K562 (cell line): ENCODE results near the gene TESK1. TPM values are rescaled to one million over a fixed set of nuclear protein-coding genes. Genes with fewer than 3 reads are reported as not detected.

Source experiments
- ATF6 ChIP-seq: sonication (generic); formaldehyde crosslinking; IDR thresholded peaks from 2 replicates; pipeline ENCODE4 v1.4.0; 2020; ENCODE audit warnings: mild to moderate bottlenecking, missing genetic modification reagents
- C11orf30 ChIP-seq: fragments of 450-650 bp; IDR thresholded peaks from 2 replicates; pipeline ENCODE4 v1.6.1; 2016; ENCODE audit warnings: low read depth, mild to moderate bottlenecking
- GABPB2 ChIP-seq: fragments of 250-450 bp; sonication (Bioruptor Pico); conservative IDR thresholded peaks from 2 replicates; pipeline ENCODE4 v1.5.1; 2021; ENCODE audit warnings: mild to moderate bottlenecking
- GTF3C2 ChIP-seq: IDR thresholded peaks from 3 replicates; pipeline ENCODE4 v1.6.1; 2011; ENCODE audit warnings: borderline replicate concordance, mild to moderate bottlenecking, moderate library complexity; ENCODE audit not compliant: insufficient read length; ENCODE audit errors: extremely low read depth
- RFX1 ChIP-seq: fragments of 450-650 bp; IDR thresholded peaks from 2 replicates; pipeline ENCODE4 v1.6.1; 2016; ENCODE audit warnings: mild to moderate bottlenecking, moderate library complexity
- ZNF316 ChIP-seq: fragments of 450-650 bp; IDR thresholded peaks from 2 replicates; pipeline ENCODE4 v1.6.1; 2016
- ZNF586 ChIP-seq: fragments of 450-650 bp; formaldehyde crosslinking; conservative IDR thresholded peaks from 2 replicates; pipeline ENCODE4 v1.4.0; 2020; ENCODE audit warnings: mild to moderate bottlenecking, moderate library complexity
- ZNF696 ChIP-seq: fragments of 250-450 bp; sonication (Bioruptor Pico); conservative IDR thresholded peaks from 2 replicates; pipeline ENCODE4 v1.4.0; 2020; ENCODE audit warnings: mild to moderate bottlenecking, moderate library complexity
- ZNF699 ChIP-seq: fragments of 250-450 bp; sonication (Bioruptor Pico); IDR thresholded peaks from 2 replicates; pipeline ENCODE4 v1.8.0; 2021; ENCODE audit warnings: mild to moderate bottlenecking, moderate library complexity; ENCODE audit not compliant: insufficient replicate concordance
- polyA plus RNA-seq, 8 experiments: library from polyadenylated mRNA; depleted of rRNA in 4 of 8; stranded (reverse) in 5 of 8; unstranded in 3 of 8; fragments of >200 nt; fragmentation: Nextera tagmentation in 2 of 8; fragmentation: Illumina TruSeq in 1 of 8; extraction: Ambion mirVana in 2 of 8; extraction: Trizol in 1 of 8; gene quantifications; 2 replicates each; pipeline versions ENCODE4 v1.2.1 to v1.2.3, GENCODE V29; 2011 to 2014; ENCODE audit warnings: inconsistent platforms in 1 of 8, missing spikeins in 1 of 8
- total RNA-seq, 7 experiments: library from RNA; depleted of rRNA in 6 of 7; stranded (reverse); fragments of >200 nt in 6 of 7; fragmentation: Illumina TruSeq in 2 of 7; extraction: Trizol in 2 of 7; gene quantifications; 2 replicates each; pipeline versions ENCODE4 v1.2.1 to v1.2.3, GENCODE V29; 2011 to 2021; ENCODE audit warnings: low replicate concordance in 1 of 7
- TF ChIP-seq, protein P1 (sequence below): fragments of 450-650 bp; IDR thresholded peaks from 2 replicates; pipeline ENCODE4 v1.6.1; 2018; ENCODE audit not compliant: partially characterized antibody
- TF ChIP-seq, protein P2 (sequence below): sonication (generic); formaldehyde crosslinking; IDR thresholded peaks from 2 replicates; pipeline ENCODE4 v1.8.0; 2023; ENCODE audit warnings: missing genetic modification reagents, mild to moderate bottlenecking, borderline replicate concordance

Gene TESK1
- total and polyA plus RNA-seq, 9 of the 15 experiments (the other 6 are each of a cell fraction or from before 2014, with no cell fraction given): 0.07 to 10.4 (median 4.1) TPM

DNA sequence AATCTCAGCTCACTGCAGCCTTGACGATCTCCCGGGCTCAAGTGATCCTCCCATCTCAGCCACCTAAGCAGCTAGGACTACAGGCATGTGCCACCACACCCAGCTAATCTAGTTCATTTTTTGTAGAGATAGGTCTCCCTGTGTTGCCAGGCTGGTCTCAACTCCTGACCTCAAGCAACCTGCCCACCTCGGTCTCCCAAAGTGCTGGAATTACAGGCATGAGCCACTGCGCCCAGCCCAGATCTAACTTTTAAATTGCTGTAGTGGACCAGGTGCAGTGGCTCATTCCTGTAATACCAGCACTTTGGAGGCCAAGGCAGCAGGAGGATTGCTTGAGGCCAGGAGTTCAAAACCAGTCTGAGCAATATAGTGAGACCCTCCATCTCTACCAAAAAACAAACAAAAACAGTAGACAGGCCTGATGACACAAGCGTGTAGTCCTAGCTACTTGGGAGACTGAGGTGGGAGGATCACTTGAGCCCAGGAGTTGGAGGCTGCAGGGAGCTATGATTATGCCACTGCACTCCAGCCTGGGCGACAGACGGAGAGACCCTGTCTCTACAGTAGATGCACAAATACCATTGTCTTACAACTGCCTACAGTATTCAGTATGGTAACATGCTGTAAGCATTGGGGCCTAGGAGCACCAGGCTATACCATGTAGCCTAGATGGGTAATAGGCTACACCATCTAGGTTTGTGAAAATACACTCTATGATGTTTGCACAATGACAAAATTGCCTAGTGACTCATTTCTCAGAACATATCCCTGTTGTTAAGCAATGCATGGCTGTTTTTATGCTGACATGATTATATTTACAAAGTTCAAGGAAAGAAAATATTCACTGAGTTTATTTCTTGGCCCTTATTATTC is 47.1 kb downstream of the TESK1 start (continued):
- TF ChIP-seq ZNF586 (CRISPR knock-in tag) (no peak), RFX1 (no peak), ZNF316 (peak; percentile 88), ZNF696 (no peak), GTF3C2 (no peak), C11orf30 (peak; percentile 82), ATF6 (CRISPR knock-in tag) (no peak), ZNF699 (no peak), GABPB2 (CRISPR knock-in tag) (no peak)
- TF ChIP-seq, protein P1, sequence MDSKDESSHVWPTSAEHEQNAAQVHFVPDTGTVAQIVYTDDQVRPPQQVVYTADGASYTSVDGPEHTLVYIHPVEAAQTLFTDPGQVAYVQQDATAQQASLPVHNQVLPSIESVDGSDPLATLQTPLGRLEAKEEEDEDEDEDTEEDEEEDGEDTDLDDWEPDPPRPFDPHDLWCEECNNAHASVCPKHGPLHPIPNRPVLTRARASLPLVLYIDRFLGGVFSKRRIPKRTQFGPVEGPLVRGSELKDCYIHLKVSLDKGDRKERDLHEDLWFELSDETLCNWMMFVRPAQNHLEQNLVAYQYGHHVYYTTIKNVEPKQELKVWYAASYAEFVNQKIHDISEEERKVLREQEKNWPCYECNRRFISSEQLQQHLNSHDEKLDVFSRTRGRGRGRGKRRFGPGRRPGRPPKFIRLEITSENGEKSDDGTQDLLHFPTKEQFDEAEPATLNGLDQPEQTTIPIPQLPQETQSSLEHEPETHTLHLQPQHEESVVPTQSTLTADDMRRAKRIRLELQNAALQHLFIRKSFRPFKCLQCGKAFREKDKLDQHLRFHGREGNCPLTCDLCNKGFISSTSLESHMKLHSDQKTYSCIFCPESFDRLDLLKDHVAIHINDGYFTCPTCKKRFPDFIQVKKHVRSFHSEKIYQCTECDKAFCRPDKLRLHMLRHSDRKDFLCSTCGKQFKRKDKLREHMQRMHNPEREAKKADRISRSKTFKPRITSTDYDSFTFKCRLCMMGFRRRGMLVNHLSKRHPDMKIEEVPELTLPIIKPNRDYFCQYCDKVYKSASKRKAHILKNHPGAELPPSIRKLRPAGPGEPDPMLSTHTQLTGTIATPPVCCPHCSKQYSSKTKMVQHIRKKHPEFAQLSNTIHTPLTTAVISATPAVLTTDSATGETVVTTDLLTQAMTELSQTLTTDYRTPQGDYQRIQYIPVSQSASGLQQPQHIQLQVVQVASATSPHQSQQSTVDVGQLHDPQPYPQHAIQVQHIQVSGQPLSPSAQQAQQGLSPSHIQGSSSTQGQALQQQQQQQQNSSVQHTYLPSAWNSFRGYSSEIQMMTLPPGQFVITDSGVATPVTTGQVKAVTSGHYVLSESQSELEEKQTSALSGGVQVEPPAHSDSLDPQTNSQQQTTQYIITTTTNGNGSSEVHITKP: peak; percentile 60
- TF ChIP-seq, protein P2, sequence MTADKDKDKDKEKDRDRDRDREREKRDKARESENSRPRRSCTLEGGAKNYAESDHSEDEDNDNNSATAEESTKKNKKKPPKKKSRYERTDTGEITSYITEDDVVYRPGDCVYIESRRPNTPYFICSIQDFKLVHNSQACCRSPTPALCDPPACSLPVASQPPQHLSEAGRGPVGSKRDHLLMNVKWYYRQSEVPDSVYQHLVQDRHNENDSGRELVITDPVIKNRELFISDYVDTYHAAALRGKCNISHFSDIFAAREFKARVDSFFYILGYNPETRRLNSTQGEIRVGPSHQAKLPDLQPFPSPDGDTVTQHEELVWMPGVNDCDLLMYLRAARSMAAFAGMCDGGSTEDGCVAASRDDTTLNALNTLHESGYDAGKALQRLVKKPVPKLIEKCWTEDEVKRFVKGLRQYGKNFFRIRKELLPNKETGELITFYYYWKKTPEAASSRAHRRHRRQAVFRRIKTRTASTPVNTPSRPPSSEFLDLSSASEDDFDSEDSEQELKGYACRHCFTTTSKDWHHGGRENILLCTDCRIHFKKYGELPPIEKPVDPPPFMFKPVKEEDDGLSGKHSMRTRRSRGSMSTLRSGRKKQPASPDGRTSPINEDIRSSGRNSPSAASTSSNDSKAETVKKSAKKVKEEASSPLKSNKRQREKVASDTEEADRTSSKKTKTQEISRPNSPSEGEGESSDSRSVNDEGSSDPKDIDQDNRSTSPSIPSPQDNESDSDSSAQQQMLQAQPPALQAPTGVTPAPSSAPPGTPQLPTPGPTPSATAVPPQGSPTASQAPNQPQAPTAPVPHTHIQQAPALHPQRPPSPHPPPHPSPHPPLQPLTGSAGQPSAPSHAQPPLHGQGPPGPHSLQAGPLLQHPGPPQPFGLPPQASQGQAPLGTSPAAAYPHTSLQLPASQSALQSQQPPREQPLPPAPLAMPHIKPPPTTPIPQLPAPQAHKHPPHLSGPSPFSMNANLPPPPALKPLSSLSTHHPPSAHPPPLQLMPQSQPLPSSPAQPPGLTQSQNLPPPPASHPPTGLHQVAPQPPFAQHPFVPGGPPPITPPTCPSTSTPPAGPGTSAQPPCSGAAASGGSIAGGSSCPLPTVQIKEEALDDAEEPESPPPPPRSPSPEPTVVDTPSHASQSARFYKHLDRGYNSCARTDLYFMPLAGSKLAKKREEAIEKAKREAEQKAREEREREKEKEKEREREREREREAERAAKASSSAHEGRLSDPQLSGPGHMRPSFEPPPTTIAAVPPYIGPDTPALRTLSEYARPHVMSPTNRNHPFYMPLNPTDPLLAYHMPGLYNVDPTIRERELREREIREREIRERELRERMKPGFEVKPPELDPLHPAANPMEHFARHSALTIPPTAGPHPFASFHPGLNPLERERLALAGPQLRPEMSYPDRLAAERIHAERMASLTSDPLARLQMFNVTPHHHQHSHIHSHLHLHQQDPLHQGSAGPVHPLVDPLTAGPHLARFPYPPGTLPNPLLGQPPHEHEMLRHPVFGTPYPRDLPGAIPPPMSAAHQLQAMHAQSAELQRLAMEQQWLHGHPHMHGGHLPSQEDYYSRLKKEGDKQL (CRISPR knock-in tag): no peak
